ENCODE measurements around the gene EIF3A.
"Not testable (repeated sequence)": the region's sequence is repeated elsewhere in the genome, so short reads cannot be mapped to it uniquely, and the experiment has no call there.

Gene EIF3A

DNA sequence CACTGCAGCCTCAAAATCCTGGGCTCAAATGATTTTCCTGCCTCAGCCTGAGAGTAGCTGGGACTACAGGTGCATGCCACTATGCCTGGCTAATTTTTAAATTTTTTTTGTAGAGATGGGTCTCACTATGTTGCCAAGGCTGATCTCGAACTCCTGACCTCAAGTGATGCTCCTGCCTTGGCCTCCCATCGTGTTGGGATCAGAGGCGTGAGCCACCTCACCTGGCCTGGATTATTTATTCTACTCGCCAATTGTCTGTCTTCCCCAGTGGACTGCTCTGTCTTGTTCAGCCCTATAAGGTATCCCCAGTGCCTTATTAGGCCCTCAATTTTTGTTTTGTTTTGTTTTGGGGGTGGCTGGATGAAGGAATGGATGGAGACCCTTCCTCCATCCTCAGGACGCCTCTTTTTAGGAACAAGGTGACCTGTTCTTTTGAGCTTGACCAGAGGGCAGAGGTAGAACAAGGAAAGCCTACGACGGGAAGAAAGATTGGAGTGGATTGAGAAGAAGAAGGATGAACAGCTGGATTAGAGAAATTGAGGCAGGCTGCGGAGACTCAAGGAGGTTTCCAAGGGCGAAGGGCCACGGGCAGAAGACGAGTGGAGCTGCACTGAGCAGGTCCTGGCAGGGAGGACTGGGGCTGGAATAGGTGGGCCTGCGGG lies 22.8 kb upstream of the EIF3A start:
- in situ Hi-C loops (cut with HindIII; ENCODE audit: low sequenced_read_pairs) = no loop called here

DNA sequence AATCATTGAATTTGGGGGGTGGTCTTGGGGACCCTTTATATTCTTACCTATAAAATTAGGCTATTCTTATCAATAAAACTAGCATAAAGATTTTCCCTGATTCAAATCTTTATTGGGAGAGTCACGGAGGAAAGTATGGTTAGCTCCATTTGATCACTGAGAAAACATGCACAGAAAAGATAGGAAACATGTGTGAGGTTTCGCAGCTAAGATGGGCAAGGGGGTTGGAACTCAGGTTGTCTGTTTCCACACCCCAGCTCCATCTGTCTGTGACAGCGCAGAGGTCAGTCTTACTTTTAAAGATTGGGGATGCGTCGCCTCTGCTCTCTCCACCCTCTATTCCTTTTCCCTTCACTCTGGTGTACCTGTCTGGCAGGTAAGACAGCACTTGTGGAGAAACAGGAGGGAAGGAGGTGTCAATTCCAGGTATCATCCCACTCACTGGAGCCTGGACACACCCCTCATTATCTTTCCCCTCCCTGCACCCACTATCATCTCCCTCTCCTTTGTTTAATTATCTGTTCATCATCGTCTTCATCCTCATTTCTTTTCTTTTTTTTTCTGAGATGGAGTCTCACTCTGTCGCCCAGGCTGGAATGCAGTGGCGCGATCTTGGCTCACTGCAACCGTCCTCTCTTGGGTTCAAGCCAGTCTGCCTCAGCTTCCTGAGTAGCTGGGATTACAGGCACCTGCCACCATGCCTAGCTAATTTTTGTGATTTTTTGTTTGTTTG lies 20.9 kb upstream of the EIF3A start:
- in situ Hi-C loops (cut with HindIII; ENCODE audit: low sequenced_read_pairs) = no loop called here

DNA sequence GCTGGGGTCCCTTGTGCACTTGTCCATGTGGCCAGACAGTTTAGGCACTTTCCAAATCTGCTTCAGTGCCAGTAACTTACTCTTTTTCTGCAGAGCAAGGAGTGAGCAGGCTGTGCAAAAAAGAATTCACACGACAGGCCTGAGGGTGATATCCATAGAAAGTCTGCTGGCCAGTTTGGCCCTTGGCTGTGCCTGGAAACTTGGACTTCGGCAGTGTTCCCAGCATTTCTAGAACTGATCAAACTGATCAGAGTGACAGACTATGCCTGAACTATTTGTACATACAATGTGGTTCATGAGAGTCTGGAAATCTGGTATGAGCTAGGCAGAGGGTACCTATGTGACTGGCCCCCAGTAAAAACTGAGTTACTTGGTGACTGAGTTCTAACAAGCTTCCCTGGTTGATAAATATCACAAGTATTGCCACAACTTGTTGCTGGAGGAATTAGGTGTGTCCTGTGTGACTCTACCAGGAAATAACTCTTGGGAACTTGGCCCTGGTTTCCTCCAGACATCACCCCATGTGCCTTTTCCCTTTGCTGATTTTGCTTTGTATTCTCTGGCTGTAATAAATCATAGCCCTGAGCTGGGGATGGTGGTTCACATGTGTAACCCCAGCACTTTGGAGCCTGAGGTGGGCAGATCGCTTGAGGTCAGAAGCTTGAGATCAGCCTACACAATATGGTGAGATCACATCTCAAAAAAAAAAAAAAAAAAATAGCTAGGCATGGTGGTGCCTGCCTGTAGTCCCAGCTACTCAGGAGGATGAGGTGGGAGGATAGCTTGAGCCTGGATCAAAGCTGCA lies 20.0 kb upstream of the EIF3A start:
- in situ Hi-C loops (cut with HindIII; ENCODE audit: low sequenced_read_pairs) = no loop called here

GRCh38 chr10:119098576-119098975 lies 18.0 kb upstream of the EIF3A start:
- in situ Hi-C loops (cut with HindIII; ENCODE audit: low sequenced_read_pairs) = no loop called here

DNA sequence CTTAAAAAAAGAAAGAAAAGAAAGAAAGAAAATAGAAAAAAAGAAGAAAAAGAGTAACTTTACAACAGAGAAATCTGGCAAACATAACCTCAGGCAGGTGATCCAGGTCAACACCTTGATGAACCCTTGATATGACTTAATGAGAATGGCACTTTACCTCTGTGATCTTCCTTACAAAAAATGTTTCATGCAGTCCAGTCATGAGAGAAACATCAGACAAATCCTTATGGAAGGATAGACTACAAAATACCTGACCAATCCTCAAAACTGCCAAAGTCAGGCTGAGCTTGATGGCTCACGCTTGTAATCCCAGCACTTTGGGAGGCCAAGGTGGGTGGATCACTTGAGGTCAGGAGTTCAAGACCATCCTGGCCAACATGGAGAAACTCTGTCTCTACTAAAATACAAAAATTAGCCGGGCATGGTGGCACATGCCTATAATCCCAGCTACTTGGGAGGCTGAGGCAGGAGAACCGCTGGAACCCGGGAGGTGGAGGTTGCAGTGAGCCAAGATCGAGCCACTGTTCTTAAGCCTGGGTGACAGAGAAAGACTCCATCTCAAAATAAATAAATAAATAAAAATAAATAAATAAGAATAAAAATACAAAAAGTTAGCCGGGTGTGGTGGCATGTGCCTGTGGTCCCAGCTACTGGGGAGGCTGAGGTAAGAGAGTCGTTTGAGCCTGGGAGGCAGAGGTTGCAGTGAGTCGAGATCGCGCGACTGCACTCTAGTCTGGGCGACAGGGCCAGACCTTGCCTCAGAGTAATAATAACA lies 16.2 kb upstream of the EIF3A start:
- in situ Hi-C loops (cut with HindIII; ENCODE audit: low sequenced_read_pairs) = not testable (repeated sequence)

DNA sequence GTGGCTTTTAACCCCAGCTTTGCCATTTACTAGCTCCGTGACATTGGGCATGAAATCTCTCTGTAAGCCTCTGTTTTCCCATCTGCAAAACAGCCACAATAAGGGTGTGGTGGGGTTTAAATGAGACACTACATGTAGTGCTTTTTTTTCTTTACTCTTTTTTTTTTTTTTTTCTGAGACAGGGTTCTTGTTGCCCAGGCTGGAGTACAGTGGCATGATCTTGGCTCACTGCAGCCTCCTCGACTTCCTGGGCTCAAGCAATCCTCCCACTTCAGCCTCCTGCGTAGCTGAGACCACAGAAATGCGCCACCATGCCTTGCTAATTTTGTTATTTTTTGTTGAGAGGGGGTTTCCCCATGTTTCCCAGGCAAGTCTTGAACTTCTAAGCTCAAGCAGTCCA lies 15.0 kb upstream of the EIF3A start:
- in situ Hi-C loops (cut with HindIII; ENCODE audit: low sequenced_read_pairs) = no loop called here

- in situ Hi-C loops (cut with HindIII; ENCODE audit: low sequenced_read_pairs) = no loop called here
Measured at GRCh38 chr10:119090968-119091367, 10.4 kb upstream of the EIF3A start.

- in situ Hi-C loops (cut with HindIII; ENCODE audit: low sequenced_read_pairs) = no loop called here
Measured at GRCh38 chr10:119090026-119090795, 9.6 kb upstream of the EIF3A start.

DNA sequence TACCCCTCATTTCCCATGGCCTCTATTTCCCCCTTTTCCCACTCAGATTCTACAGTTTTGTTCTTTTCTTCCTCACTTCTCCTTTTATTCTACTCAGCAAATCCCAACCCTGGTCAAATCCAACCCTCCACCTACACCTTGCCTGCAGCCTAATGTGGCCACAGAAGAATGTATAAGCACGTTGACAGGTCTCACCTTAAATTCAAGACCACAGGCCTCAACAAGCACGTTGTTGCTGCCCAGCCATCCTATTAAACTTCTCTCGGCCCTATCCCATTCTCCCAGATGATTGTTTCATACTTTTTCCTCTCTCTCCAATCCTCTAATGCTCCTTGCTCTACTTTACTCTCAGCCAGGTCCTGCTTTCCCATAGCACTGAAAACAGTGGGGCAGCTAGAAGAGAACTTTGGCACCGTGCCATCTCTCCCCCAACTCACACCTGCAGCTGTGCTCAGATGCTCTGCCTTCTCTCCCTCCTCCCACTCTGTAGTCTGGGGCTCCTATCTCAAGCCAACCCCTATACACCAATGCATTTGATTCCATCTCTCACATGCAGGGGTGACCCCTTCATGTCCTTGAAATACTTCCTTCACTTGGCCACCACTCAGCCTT lies 6.8 kb upstream of the EIF3A start:
- in situ Hi-C loops (cut with HindIII; ENCODE audit: low sequenced_read_pairs) = no loop called here

- in situ Hi-C loops (cut with HindIII; ENCODE audit: low sequenced_read_pairs) = no loop called here
Measured at GRCh38 chr10:119084896-119085295, 4.3 kb upstream of the EIF3A start.

- in situ Hi-C loops (cut with HindIII; ENCODE audit: low sequenced_read_pairs) = no loop called here
Measured at GRCh38 chr10:119079599-119080520, 757 bp downstream of the EIF3A start.

GRCh38 chr10:119078422-119079179 lies 2.0 kb downstream of the EIF3A start:
- in situ Hi-C loops (cut with HindIII; ENCODE audit: low sequenced_read_pairs) = no loop called here

DNA sequence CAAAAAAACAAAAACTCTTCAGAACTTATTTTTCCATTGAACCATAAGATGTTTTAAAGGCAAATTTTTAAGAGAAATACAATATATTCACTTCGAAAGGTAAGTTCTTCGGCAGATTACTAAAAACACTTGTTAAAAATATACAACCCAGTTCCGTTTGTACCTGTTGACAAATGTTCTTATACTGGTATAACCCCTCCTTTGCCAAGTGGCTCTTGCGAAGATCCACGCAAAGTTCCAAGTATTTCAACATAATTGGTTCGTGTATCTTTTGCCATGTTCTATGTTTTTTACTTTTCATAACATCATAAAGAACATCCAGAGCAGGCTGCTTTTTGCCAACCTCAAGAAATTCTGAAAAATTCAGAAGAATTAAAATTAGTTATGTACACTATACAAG lies 7.0 kb downstream of the EIF3A start:
- in situ Hi-C loops (cut with HindIII; ENCODE audit: low sequenced_read_pairs) = no loop called here

DNA sequence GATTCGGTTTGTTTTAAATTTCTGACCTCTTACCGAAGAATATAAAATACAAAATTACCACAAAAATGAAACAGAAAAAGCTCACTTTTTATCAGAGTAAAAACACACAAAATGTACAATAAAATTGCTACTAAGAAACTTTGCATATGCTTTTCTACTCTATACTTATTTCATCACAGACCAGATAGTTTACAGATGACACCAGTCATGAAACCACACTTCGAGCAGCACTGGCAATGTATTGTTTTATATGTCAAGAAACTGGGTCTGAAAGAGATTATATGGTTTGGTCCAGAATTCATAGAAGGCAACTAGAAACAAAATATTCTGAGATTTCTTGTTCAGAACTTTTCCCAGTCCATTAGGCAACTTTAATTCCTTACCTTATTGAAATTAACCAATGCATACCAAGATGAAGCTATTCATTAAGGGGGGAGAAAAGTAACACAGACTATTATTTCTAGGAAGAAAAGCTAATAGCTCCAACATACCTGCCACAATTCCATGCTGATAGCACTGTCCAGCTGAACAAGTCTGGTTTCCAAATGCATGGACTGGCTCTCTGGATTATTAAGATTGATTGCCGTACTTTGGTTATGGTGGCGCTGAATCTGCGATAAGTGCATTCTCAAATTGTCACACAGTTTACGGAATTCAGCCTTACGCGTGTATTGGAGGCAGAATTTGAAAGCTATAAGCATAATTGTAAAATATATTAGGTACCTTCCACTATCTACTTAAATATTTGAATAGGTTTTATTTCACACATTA lies 10.0 kb downstream of the EIF3A start:
- in situ Hi-C loops (cut with HindIII; ENCODE audit: low sequenced_read_pairs) = no loop called here

DNA sequence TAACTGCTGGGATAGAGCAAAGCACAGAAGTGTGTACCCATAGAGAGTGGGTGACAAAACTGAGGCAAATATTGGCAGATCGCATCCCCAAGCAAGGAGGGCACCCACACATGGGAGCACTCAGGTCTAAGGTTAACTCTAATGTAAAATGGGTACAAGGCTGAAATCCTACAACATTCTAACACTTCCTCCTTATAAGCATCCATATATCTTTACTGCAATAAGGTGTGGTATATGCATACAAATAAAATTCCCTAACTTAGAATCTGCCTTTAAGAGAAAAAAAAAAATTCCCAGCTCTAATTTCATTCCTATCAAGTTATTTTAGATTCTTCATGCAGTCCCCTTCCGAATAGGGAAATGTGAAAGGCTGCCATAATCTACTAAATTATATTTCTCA lies 18.7 kb downstream of the EIF3A start:
- in situ Hi-C loops (cut with HindIII; ENCODE audit: low sequenced_read_pairs) = no loop called here

- in situ Hi-C loops (cut with HindIII; ENCODE audit: low sequenced_read_pairs) = no loop called here
Measured at GRCh38 chr10:119061352-119061751, 19.3 kb downstream of the EIF3A start.

GRCh38 chr10:119060107-119060506 lies 20.5 kb downstream of the EIF3A start:
- in situ Hi-C loops (cut with HindIII; ENCODE audit: low sequenced_read_pairs) = no loop called here

All from endothelial cell of hepatic sinusoid (primary cell).